ENCODE results near the gene GGA2. TPM values are rescaled to one million over a fixed set of nuclear protein-coding genes. Genes with fewer than 3 reads are reported as not detected.
A peak's percentile ranks its signal among the peaks of the same experiment; 100 is the strongest.

GGA2 gene
- total RNA-seq, 8 experiments from 2014 or later: 14.3 to 50.0 (median 19.8) TPM

DNA sequence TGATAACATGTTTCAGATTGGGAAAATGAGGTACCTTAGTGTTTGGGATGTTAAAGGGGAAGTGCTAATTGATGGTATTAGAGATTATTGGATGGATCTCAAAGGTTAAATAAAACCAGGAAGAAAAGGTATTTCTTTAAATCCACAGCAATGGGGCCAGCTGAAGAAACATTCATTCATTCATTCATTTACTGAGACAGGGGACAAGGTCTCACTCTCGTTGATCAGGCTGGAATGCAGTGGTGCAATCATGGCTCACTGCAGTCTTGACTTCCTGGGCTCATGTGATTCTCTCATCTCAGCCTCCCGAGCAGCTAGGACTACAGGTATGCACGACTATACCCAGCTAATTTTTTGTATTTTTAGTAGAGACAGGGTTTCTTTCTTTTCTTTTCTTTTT lies 27.1 kb upstream of the GGA2 start:
- 41 to 100% (median 80%) methylated on average over 1 to 3 of the region's 3 CpGs; no CpG with 5 or more reads in 2 of the 10 experiments for WGBS, 10 experiments
- in situ Hi-C loops (cut with MboI; ENCODE audit: low pct_unique_long_range_greater_than_20kb in 2 of 9, low sequenced_read_pairs in 9 of 9, unreplicated experiment in 9 of 9): no loop called here
- Histone ChIP-seq H3K4me1 (replicated peaks in 1 of 2) (peaks cover 0 to 2% of the 10 kb centered on the region in 2 donors), H3K27ac (no peak overlapping the region), H3K4me3 (no peak overlapping the region)
- ATAC-seq (replicated peaks in 6 of 8): no peak

GRCh38 chr16:23535901-23536300 lies 25.6 kb upstream of the GGA2 start:
- in situ Hi-C loops (cut with MboI; ENCODE audit: low pct_unique_long_range_greater_than_20kb in 2 of 9, low sequenced_read_pairs in 9 of 9, unreplicated experiment in 9 of 9): no loop called here
- ATAC-seq (replicated peaks in 6 of 8): no peak
- Histone ChIP-seq H3K27ac (no peak overlapping the region), H3K4me1 (replicated peaks in 1 of 2) (peaks cover 0 to 2% of the 10 kb centered on the region in 2 donors), H3K4me3 (no peak overlapping the region)
- WGBS, 10 experiments: 100% methylated on average over 1 to 2 of the region's 2 CpGs; no CpG with 5 or more reads in 5 of the 10 experiments

- H3K4me1 ChIP-seq (replicated peaks in 1 of 2): peaks cover 0 to 2% of the 10 kb centered on the region in 2 donors
- no peak for ATAC-seq (replicated peaks in 6 of 8)
- H3K27ac ChIP-seq: no peak overlapping the region
- in situ Hi-C loops (cut with MboI; ENCODE audit: low pct_unique_long_range_greater_than_20kb in 2 of 9, low sequenced_read_pairs in 9 of 9, unreplicated experiment in 9 of 9): no loop called here
- WGBS, 10 experiments: 67 to 100% (median 99%) methylated on average over 1 to 8 of the region's 19 CpGs; no CpG with 5 or more reads in 2 of the 10 experiments
- H3K4me3 ChIP-seq: no peak overlapping the region
Observed at GRCh38 chr16:23534868-23535860, 24.9 kb upstream of the GGA2 start.

GRCh38 chr16:23532448-23532847 lies 22.2 kb upstream of the GGA2 start:
- in situ Hi-C loops (cut with MboI; ENCODE audit: low pct_unique_long_range_greater_than_20kb in 2 of 9, low sequenced_read_pairs in 9 of 9, unreplicated experiment in 9 of 9): no loop called here
- Histone ChIP-seq H3K4me1 (replicated peaks in 1 of 2) (peaks cover 0 to 14% of the 10 kb centered on the region in 2 donors), H3K27ac (no peak overlapping the region), H3K4me3 (no peak overlapping the region)
- no peak for ATAC-seq (replicated peaks in 6 of 8)
- 100% methylated on average over 1 of the region's 1 CpG; no CpG with 5 or more reads in 9 of the 10 experiments for WGBS, 10 experiments

- H3K27ac ChIP-seq: no peak overlapping the region
- H3K4me1 ChIP-seq (replicated peaks in 1 of 2): peaks cover 0 to 14% of the 10 kb centered on the region in 2 donors
- 87 to 100% (median 100%) methylated on average over 1 to 5 of the region's 5 CpGs; no CpG with 5 or more reads in 2 of the 10 experiments for WGBS, 10 experiments
- ATAC-seq (replicated peaks in 6 of 8): no peak
- in situ Hi-C loops (cut with MboI; ENCODE audit: low pct_unique_long_range_greater_than_20kb in 2 of 9, low sequenced_read_pairs in 9 of 9, unreplicated experiment in 9 of 9): no loop called here
- no peak overlapping the region for H3K4me3 ChIP-seq
Observed at GRCh38 chr16:23530062-23530461, 19.8 kb upstream of the GGA2 start.

GRCh38 chr16:23528644-23529310 lies 18.5 kb upstream of the GGA2 start:
- Histone ChIP-seq H3K27ac (peak overlapping the region in 1 of 2 donors; percentile 85), H3K4me3 (no peak overlapping the region), H3K4me1 (replicated peaks in 1 of 2) (peaks cover 0 to 14% of the 10 kb centered on the region in 2 donors)
- 89 to 100% (median 96%) methylated on average over 2 to 9 of the region's 10 CpGs for WGBS, 10 experiments
- in situ Hi-C loops (cut with MboI; ENCODE audit: low pct_unique_long_range_greater_than_20kb in 2 of 9, low sequenced_read_pairs in 9 of 9, unreplicated experiment in 9 of 9): no loop called here
- no peak for ATAC-seq (replicated peaks in 6 of 8)

GRCh38 chr16:23527961-23528643 lies 17.8 kb upstream of the GGA2 start:
- peak in 5 of 8 experiments; percentile 93 to 98 (median 94) for ATAC-seq (replicated peaks in 6 of 8)
- in situ Hi-C loops (cut with MboI; ENCODE audit: low pct_unique_long_range_greater_than_20kb in 2 of 9, low sequenced_read_pairs in 9 of 9, unreplicated experiment in 9 of 9): no loop called here
- H3K4me3 ChIP-seq: no peak overlapping the region
- peaks cover 0 to 14% of the 10 kb centered on the region in 2 donors for H3K4me1 ChIP-seq (replicated peaks in 1 of 2)
- WGBS, 10 experiments: 33 to 90% (median 69%) methylated on average over 1 to 6 of the region's 11 CpGs; no CpG with 5 or more reads in 2 of the 10 experiments
- H3K27ac ChIP-seq: peak overlapping the region; percentile 55 to 85

- peaks cover 0 to 14% of the 10 kb centered on the region in 2 donors for H3K4me1 ChIP-seq (replicated peaks in 1 of 2)
- 80 to 100% (median 100%) methylated on average over 1 to 2 of the region's 3 CpGs; no CpG with 5 or more reads in 5 of the 10 experiments for WGBS, 10 experiments
- no peak overlapping the region for H3K4me3 ChIP-seq
- in situ Hi-C loops (cut with MboI; ENCODE audit: low pct_unique_long_range_greater_than_20kb in 2 of 9, low sequenced_read_pairs in 9 of 9, unreplicated experiment in 9 of 9): no loop called here
- ATAC-seq (replicated peaks in 6 of 8): no peak
- no peak overlapping the region for H3K27ac ChIP-seq
Observed at GRCh38 chr16:23524886-23525285, 14.6 kb upstream of the GGA2 start.

DNA sequence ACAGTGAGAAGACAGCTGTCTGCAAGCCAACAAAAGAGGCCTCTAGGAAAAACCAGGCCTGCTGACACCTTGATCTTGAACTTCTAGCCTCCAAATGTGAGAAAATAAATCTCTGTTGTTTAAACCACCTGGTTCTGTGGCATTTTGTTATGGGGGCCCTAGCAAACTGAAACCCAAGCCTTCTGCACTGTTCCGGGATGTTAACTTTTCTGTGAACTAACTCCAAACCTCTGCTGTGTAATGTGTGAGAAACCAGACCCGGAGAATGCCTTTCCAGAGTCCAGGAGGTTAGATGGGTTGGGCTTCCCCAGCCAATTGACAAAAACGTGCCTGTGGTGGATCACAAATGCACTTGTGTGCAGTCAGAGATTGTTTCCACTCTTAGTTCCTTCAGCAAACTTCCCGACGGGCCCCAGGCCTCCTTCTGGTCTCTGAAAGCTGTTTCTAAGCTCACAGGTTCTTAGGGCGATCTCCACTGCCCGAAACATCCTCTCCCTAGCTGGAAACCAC lies 13.6 kb upstream of the GGA2 start:
- WGBS, 10 experiments: 77 to 100% (median 89%) methylated on average over 1 to 5 of the region's 7 CpGs; no CpG with 5 or more reads in 2 of the 10 experiments
- Histone ChIP-seq H3K4me1 (replicated peaks in 1 of 2) (peaks cover 0 to 12% of the 10 kb centered on the region in 2 donors), H3K4me3 (no peak overlapping the region), H3K27ac (no peak overlapping the region)
- ATAC-seq (replicated peaks in 6 of 8): no peak
- in situ Hi-C loops (cut with MboI; ENCODE audit: low pct_unique_long_range_greater_than_20kb in 2 of 9, low sequenced_read_pairs in 9 of 9, unreplicated experiment in 9 of 9): no loop called here

GRCh38 chr16:23523321-23523720 lies 13.0 kb upstream of the GGA2 start:
- H3K27ac ChIP-seq: no peak overlapping the region
- in situ Hi-C loops (cut with MboI; ENCODE audit: low pct_unique_long_range_greater_than_20kb in 2 of 9, low sequenced_read_pairs in 9 of 9, unreplicated experiment in 9 of 9): no loop called here
- no peak for ATAC-seq (replicated peaks in 6 of 8)

DNA sequence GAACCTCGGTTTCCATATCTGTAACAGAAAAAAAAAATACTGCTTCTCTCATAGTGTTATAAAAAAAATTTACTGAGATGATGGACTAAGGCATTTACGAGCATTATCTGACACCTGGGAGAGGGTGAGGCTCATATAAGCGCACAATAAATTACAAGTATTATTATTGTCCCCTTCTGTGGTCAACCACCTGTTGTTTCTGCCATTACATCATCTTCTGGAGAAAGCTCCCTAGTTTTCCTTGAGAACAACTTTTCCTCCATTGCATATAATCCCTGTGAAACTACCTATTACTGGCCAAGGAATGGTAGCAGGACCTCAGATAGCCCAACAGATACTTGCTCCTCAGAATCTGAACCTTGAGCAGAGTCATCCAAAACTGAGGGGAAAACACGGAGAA lies 11.7 kb upstream of the GGA2 start:
- in situ Hi-C loops (cut with MboI; ENCODE audit: low pct_unique_long_range_greater_than_20kb in 2 of 9, low sequenced_read_pairs in 9 of 9, unreplicated experiment in 9 of 9): no loop called here
- WGBS, 10 experiments: 86 to 100% (median 98%) methylated on average over 1 to 4 of the region's 4 CpGs
- no peak for ATAC-seq (replicated peaks in 6 of 8)

More at GRCh38 chr16:23523321-23523720, 13.0 kb upstream of the GGA2 start:
- whole genome bisulfite sequencing, 10 experiments: 87 to 100% (median 100%) methylated on average over 1 to 4 of the region's 6 CpGs; no CpG with 5 or more reads in 2 of the 10 experiments
- Histone ChIP-seq H3K4me3 (no peak overlapping the region), H3K4me1 (replicated peaks in 1 of 2) (peaks cover 0 to 6% of the 10 kb centered on the region in 2 donors)

GRCh38 chr16:23521037-23521743 lies 10.9 kb upstream of the GGA2 start:
- 74 to 100% (median 88%) methylated on average over 2 to 4 of the region's 4 CpGs; no CpG with 5 or more reads in 1 of the 10 experiments for WGBS, 10 experiments
- H3K27ac ChIP-seq: no peak overlapping the region
- no peak for ATAC-seq (replicated peaks in 6 of 8)
- no peaks in the 10 kb centered on the region for H3K4me1 ChIP-seq (replicated peaks in 1 of 2)
- in situ Hi-C loops (cut with MboI; ENCODE audit: low pct_unique_long_range_greater_than_20kb in 2 of 9, low sequenced_read_pairs in 9 of 9, unreplicated experiment in 9 of 9): no loop called here
- H3K4me3 ChIP-seq: no peak overlapping the region

More for the DNA sequence above, 11.7 kb upstream of the GGA2 start:
- no peak overlapping the region for H3K4me3 ChIP-seq
- no peak overlapping the region for H3K27ac ChIP-seq
- no peaks in the 10 kb centered on the region for H3K4me1 ChIP-seq (replicated peaks in 1 of 2)

Measured in motor neuron (in vitro differentiated cells).